Fibroblast of pulmonary artery (primary cell): ENCODE measurements around the gene ECI1.

Experiments used
- DNase-seq: peaks from one replicate; pipeline ENCODE4 v3.0.0-alpha.2; 2010; ENCODE audit warnings: low read depth
- H3K4me3 ChIP-seq: replicated peaks from 2 replicates; pipeline ENCODE4 v1.5.1; 2011; ENCODE audit warnings: low read depth, mild to moderate bottlenecking, control low read depth, low read length, moderate library complexity
- TF ChIP-seq, protein P1 (sequence below): IDR thresholded peaks from 2 replicates; pipeline ENCODE4 v1.5.1; 2011; ENCODE audit warnings: mild to moderate bottlenecking, control low read depth, low read length, inconsistent platforms; ENCODE audit errors: missing control alignments

Gene ECI1

DNA sequence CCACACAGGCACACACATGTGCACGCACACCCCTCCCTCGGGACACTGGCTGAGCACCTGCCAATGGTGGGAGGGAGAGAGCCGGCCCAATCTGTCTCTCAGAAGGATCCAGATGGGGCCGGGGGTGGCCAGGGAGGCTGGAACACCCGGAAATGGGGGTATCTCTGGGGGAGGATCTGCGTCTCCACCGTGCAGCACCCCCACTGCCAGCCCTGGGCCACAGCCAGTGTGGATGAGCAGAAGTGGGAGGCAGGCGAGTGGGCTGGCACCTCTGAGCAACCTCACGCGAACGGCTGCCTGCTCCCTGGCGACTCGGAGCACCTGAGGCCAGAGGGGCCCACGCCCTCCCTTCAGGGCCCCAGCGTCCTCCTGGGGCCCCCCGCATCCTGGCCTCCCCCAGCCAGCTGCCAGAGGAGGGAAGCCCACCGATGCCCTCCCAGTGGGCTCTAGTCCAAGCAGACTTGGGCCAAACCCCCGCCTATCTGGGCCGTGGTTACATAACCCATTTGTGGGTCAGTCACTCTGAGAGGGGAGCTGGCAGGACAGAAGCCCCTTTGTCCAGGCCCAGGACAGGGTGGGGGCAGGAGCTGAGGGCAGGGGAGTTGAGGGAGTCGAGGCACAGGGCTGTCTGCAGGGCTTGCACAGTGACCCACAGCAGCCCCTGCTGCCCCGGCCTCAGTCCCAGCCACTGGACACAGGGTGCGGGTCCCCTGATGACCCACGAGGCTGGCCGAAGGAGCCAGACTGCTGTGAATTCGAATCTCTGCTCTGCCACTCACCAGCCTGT is 60.5 kb downstream of the ECI1 start:
- no peak for DNase-seq
- TF ChIP-seq, protein P1, sequence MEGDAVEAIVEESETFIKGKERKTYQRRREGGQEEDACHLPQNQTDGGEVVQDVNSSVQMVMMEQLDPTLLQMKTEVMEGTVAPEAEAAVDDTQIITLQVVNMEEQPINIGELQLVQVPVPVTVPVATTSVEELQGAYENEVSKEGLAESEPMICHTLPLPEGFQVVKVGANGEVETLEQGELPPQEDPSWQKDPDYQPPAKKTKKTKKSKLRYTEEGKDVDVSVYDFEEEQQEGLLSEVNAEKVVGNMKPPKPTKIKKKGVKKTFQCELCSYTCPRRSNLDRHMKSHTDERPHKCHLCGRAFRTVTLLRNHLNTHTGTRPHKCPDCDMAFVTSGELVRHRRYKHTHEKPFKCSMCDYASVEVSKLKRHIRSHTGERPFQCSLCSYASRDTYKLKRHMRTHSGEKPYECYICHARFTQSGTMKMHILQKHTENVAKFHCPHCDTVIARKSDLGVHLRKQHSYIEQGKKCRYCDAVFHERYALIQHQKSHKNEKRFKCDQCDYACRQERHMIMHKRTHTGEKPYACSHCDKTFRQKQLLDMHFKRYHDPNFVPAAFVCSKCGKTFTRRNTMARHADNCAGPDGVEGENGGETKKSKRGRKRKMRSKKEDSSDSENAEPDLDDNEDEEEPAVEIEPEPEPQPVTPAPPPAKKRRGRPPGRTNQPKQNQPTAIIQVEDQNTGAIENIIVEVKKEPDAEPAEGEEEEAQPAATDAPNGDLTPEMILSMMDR = no peak
- no peak overlapping the region for H3K4me3 ChIP-seq

DNA sequence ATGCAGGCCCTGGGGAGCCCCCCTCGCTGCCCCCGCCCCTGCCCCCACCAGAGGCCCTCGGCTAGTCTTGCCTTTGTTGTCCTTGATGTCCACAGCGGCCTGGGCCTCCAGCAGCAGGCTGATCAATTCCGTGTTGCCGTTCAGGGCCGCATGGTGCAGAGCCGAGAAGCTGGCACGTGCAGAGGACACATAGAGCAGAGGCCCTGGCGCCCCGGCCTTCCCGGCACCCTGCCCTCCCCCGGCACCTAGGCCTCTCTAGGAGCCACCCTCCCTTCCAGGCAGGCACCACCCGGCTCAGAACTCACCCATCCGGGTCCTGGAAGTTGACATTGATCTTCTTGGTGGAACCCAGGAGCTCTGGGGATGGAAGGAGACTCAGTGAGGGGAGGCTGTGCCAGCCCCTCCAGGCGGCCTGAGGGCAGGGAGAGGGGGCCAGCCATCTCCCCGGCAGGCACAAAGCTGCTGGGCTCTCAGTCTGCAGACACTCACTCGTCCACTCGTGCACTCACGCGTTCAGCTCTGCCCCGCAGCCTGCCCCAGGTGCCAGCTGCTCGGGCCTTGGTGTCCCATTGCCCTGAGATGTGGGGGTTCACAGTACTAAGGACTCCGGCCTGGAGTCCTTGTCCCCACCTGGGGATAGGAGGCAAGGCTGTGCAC is 61.3 kb downstream of the ECI1 start:
- H3K4me3 ChIP-seq = no peak overlapping the region
- DNase-seq = no peak
- TF ChIP-seq, protein P1 = no peak
